ENCODE results near the gene REEP2. TPM values are rescaled to one million over a fixed set of nuclear protein-coding genes. Genes with fewer than 3 reads are reported as not detected.
A peak's percentile ranks its signal among the peaks of the same experiment; 100 is the strongest.
"Not testable (repeated sequence)": the region's sequence is repeated elsewhere in the genome, so short reads cannot be mapped to it uniquely, and the experiment has no call there.

The REEP2 gene
- 5.5 and 10.3 TPM in 2 replicates for total RNA-seq (2014; rRNA removed; shearing (Covaris generic))

- peak; percentile 53 for DNase-seq (ENCODE audit: low read depth)
These were observed at the start of gene REEP2 for GRCh38 chr5:138438724-138439476. REEP2 (plus strand) TSS chr5:138439057; CDS start chr5:138439209, 152 bp downstream.

DNA sequence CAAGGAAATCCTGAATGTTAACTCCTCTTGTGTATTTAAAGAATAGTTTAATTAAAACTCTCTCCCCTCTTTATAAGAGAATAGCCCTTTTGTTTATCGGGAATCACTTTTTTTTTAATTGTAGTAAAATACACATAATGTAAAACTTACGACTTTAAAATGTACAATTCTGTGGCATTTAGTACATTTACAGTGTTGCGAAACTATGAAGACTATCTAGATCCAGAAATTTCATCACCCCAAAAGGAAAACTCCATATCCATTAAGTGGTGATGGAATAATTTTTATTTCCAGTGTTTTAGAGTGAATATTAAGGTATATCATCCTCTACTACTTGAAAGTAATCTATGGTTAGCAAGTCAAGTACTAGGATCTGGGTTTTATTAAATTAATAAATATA, 49.5 kb upstream of the REEP2 start:
- no peak for DNase-seq (ENCODE audit: low read depth)

- DNase-seq (ENCODE audit: low read depth): not testable (repeated sequence)
These were observed 48.9 kb upstream of the REEP2 start for GRCh38 chr5:138389911-138390310.

GRCh38 chr5:138391859-138392386, 46.9 kb upstream of the REEP2 start:
- no peak for DNase-seq (ENCODE audit: low read depth)

DNA sequence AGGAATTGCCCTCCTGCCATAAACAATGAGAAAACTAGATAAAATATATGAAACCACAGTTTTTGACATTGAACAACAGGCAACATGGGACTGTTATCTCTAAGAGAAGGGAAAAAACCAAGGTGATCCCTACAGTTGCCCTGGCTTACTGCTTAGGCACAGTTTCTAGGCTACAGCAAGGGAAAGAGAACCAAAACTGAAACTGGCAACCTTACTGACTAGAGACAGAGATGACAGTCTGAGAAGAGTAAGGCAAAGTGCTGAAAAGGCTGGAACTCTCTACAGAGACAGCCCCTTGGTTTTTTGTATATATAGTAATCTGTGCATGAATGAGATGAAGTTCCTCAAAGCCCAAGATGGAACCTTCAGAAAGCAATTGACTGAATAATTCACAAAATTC, 36.2 kb upstream of the REEP2 start:
- no peak for DNase-seq (ENCODE audit: low read depth)

- DNase-seq (ENCODE audit: low read depth): peak; percentile 16
These were observed 30.8 kb upstream of the REEP2 start for GRCh38 chr5:138408023-138408422.

DNA sequence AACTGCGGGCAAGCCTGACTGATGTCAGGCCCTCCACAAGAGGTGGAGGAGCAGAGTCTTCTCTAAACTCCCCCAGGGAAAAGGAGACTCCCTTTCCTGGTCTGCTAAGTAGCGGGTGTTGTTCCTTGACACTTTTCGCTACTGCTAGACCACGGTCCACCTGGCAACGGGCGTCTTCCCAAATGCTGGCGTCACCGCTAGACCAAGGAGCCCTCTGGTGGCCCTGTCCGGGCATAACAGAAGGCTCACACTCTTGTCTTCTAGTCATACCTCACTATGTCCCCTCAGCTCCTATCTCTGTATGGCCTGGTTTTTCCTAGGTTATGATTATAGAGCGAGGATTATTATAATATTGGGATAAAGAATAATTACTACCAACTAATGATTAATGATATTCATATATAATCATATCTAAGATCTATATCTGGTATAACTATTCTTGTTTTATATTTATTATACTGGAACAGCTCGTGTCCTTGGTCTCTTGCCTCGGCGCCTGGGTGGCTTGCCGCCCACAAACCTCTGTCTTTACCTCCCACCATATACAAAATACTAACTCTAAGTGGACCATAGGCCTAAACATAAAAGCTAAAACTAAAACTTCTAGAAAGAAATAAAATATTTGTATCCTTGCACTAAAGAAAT, 27.7 kb upstream of the REEP2 start:
- DNase-seq (ENCODE audit: low read depth): peak; percentile 51

DNA sequence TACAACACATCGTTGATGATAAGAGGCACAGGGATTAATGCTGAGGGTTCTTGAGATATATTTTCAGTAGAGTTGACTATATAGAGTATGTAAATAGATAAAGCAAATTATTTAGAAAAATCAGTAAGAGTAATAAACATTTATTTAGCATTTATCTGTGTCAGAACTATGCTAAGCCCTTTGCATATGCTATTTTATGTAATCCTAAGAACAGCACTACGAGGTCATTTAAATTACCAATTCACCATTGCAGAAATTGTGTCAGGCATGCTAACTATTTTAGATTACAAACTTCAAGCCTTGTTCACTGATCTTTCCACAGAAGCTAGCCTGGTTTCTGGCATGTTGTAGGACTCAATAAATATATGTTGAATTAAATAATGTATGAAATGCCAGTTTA, 20.4 kb upstream of the REEP2 start:
- no peak for DNase-seq (ENCODE audit: low read depth)

DNA sequence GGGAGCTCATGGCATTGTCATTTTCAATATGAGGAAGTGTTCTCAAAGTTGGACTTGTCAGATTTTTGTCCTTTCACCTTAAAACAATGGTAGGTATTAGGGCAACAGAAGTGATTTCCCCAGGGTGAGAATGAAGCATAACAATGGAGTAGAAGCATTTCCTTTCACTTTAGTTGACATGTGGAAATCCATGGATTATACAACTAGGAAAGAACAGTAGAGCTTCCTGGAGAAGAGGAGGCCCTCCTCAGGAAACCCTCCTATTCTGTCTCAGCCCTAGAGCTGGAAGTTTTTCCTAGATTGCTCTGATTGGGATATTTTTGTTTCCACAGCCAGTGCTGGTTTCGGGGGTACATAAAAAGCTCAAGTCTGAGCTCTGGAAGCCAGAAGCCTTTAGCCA, 13.8 kb upstream of the REEP2 start:
- no peak for DNase-seq (ENCODE audit: low read depth)

DNA sequence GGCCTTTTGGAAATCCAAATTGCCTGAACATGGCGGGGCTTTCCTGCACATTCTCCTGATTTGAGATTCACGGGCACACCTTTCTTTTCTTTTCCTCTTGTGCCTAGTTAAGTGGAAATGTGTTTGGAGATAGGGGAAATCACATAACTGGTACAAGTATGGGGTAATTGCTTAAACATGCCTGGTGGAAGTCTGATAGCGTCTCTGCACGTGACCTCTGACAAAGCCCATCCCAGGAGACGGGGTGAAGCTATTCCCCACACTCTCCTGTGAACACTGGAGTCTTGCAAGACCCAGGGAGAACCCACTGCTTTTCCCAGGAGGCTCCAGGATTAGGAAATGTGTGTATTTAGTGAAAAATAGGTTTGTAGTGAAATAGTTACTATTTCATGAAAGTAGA, 2.9 kb upstream of the REEP2 start:
- DNase-seq (ENCODE audit: low read depth): no peak

DNA sequence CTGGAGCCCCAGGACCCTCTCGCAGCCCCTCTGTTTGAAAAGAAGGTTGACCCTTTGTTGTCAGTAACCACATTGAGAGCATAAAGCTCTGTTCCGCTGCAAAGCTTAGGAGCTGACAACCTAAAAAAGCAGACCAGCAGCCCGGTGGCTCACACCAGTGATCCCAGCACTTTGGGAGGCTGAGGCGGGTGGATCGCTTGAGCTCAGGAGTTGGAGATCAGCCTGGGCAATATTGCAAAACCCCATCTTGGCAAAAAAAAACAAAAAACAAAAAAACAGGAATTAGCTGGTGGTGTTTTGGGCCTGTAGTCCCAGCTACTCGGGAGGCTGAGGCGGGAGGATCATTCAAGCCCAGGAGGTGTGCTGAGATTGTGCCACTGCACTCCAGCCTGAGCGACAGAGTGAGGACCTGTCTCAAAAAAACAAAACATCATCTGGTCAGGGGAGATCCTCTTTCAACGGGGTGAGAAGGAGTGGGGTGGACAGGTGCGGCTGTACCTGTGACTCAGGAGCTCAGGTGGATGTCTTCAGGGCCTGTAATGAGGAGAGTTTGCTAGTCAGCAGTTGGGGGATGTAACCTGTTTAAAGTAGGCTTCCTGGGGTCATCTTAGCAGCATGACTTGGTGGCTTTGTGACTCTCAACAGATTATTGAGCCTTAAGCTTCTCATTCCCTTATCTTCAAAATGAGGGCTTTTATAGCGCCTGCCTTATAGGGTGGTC, 694 bp upstream of the REEP2 start:
- no peak for DNase-seq (ENCODE audit: low read depth)

DNA sequence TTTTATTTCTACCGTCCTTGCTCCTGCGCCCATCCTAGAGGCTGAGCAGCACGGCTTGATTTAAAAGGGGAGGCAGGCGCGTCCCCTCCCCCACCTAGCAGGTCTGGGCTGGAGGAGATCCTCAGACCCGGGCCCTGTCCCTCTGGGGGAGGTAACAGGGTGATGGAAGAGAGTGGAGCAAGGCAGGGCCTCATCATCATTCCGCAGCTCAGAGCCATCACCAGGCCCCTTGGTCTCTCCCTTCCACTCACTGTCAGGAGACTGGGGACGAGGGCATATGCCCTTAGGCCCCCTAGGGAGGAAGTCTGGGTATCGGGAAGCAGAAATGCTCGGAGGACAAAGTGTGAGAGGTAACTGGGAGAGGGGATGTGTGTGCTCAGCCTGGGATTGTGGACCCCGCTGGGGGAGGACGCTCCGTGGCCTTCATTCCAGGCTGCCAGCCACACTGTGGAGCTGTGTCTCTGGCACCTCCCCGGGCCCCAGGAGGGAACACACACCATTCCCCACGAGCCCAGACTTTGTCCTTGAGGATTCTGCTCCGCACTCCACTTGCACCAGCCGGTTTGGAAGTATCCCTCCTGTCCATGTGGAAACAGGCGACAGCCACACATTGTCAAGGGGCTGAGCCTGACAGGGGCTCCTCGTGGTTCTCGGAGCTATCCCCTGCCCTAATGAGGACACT, 761 bp downstream of the REEP2 start:
- no peak for DNase-seq (ENCODE audit: low read depth)

GRCh38 chr5:138440159-138441073, 1.6 kb downstream of the REEP2 start:
- DNase-seq (ENCODE audit: low read depth): no peak

GRCh38 chr5:138441221-138441620, 2.4 kb downstream of the REEP2 start:
- no peak for DNase-seq (ENCODE audit: low read depth)

GRCh38 chr5:138444078-138444773, 5.4 kb downstream of the REEP2 start:
- no peak for DNase-seq (ENCODE audit: low read depth)

DNA sequence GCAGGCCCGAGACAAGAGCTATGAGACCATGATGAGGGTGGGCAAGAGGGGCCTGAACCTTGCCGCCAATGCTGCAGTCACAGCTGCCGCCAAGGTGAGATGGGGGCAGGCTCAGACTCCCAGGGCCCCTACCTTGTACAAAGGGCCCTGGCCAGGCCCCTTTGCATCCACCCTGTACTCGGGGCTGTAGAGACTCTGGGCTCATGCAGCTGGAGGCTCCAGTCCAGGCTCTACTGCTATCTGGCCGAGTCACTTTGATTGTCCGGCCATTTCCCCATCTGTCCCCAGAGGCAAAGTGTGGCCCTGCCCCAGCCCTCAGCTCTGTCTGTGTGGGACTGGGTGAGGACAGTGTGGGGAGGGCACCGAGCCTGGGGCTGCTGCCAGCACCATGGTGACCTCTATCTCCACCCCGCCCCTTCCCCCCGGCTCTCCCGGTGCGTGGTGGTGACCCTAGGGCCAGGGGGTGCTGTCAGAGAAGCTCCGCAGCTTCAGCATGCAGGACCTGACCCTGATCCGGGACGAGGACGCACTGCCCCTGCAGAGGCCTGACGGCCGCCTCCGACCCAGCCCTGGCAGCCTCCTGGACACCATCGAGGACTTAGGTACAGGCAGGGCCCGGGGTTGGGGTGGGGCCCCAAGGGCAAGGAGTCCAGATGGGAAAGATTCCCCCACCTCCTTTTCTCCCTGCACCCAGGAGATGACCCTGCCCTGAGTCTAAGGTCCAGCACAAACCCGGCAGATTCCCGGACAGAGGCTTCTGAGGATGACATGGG, 6.1 kb downstream of the REEP2 start:
- no peak for DNase-seq (ENCODE audit: low read depth)

GRCh38 chr5:138445547-138446271, 6.9 kb downstream of the REEP2 start:
- DNase-seq (ENCODE audit: low read depth): no peak

DNA sequence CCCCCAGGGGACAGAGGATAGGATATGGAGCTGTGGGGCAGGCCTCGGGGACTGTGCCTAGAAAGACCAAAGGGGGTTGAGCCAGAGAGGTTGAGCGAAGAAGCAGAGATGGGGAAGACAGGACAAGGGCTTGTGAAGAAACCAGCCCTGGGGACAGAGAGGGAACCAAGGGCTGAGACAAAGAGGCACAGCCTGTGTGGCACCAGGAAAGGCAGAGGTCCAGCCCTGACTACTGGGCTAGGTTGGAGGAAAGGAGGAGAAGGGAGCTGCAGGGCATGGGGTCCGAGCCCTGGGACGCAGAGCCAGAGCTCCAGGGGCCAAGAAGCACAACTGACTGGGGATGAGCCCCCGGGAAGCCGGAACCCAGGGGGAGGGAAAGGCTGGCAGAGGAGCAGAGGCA, 9.2 kb downstream of the REEP2 start:
- no peak for DNase-seq (ENCODE audit: low read depth)
